HG03442 (cell line): ENCODE data around the gene ATF6.

Experiments
- ATAC-seq: cut with Tn5 transposase; IDR thresholded peaks from one replicate; pipeline ENCODE4 v1.9.1; 2021; ENCODE audit warnings: mild to moderate bottlenecking, moderate library complexity; ENCODE audit not compliant: unreplicated experiment

The ATF6 gene

GRCh38 chr1:161989108-161989507 lies 223.0 kb downstream of the ATF6 start:
- no peak for ATAC-seq

GRCh38 chr1:161989786-161990185 lies 223.7 kb downstream of the ATF6 start:
- ATAC-seq = no peak

GRCh38 chr1:161993576-161993975 lies 227.5 kb downstream of the ATF6 start:
- ATAC-seq = no peak

- ATAC-seq = no peak
Measured at GRCh38 chr1:161994175-161994668, 228.1 kb downstream of the ATF6 start.

- ATAC-seq = no peak
Measured at GRCh38 chr1:161997152-161997551, 231.0 kb downstream of the ATF6 start.

- ATAC-seq = no peak
Measured at GRCh38 chr1:161998811-161999210, 232.7 kb downstream of the ATF6 start.

- ATAC-seq = no peak
Measured at GRCh38 chr1:161999301-162000052, 233.4 kb downstream of the ATF6 start.

GRCh38 chr1:162000053-162000420 lies 233.9 kb downstream of the ATF6 start:
- no peak for ATAC-seq

- ATAC-seq = no peak
Measured at GRCh38 chr1:162003061-162003829, 237.1 kb downstream of the ATF6 start.

GRCh38 chr1:162003830-162004215 lies 237.7 kb downstream of the ATF6 start:
- ATAC-seq = no peak

- ATAC-seq = no peak
Measured at GRCh38 chr1:162004441-162004950, 238.4 kb downstream of the ATF6 start.

GRCh38 chr1:162006081-162006480 lies 240.0 kb downstream of the ATF6 start:
- ATAC-seq = no peak

GRCh38 chr1:162007466-162007865 lies 241.3 kb downstream of the ATF6 start:
- ATAC-seq = no peak

- ATAC-seq = no peak
Measured at GRCh38 chr1:162008799-162009198, 242.7 kb downstream of the ATF6 start.

GRCh38 chr1:162009501-162010174 lies 243.5 kb downstream of the ATF6 start:
- no peak for ATAC-seq

GRCh38 chr1:162010175-162010506 lies 244.0 kb downstream of the ATF6 start:
- ATAC-seq = no peak

GRCh38 chr1:162011337-162012012 lies 245.4 kb downstream of the ATF6 start:
- ATAC-seq = no peak

GRCh38 chr1:162013289-162013688 lies 247.2 kb downstream of the ATF6 start:
- ATAC-seq = no peak
